HK-2 (cell line): ENCODE data around the gene ZP1.

Experiments used
- DNase-seq: peaks from one replicate; pipeline ENCODE4 v3.0.0-alpha.2; 2018; ENCODE audit not compliant: unreplicated experiment

ZP1 gene

GRCh38 chr11:60875366-60876167 is 8.2 kb downstream of the ZP1 start:
- no peak for DNase-seq

- DNase-seq, result no peak
Observed at GRCh38 chr11:60876168-60876485, 8.8 kb downstream of the ZP1 start.

- DNase-seq, result no peak
Observed at GRCh38 chr11:60878245-60879101, 11.1 kb downstream of the ZP1 start.

GRCh38 chr11:60879104-60879503 is 11.8 kb downstream of the ZP1 start:
- no peak for DNase-seq

GRCh38 chr11:60879971-60880588 is 12.7 kb downstream of the ZP1 start:
- no peak for DNase-seq

GRCh38 chr11:60880643-60881282 is 13.4 kb downstream of the ZP1 start:
- DNase-seq, result no peak

GRCh38 chr11:60887556-60887955 is 20.2 kb downstream of the ZP1 start:
- peak; percentile 13 for DNase-seq

GRCh38 chr11:60889869-60890311 is 22.5 kb downstream of the ZP1 start:
- no peak for DNase-seq

- no peak for DNase-seq
Observed at GRCh38 chr11:60890696-60891095, 23.4 kb downstream of the ZP1 start.

- DNase-seq, result no peak
Observed at GRCh38 chr11:60891103-60891741, 23.9 kb downstream of the ZP1 start.

- DNase-seq, result no peak
Observed at GRCh38 chr11:60895687-60896086, 28.3 kb downstream of the ZP1 start.

- DNase-seq, result no peak
Observed at GRCh38 chr11:60897496-60897895, 30.2 kb downstream of the ZP1 start.

- DNase-seq, result peak; percentile 31
Observed at GRCh38 chr11:60899046-60899936, 31.9 kb downstream of the ZP1 start.

- DNase-seq, result no peak
Observed at GRCh38 chr11:60899977-60900376, 32.6 kb downstream of the ZP1 start.

- DNase-seq, result no peak
Observed at GRCh38 chr11:60900673-60901404, 33.5 kb downstream of the ZP1 start.

- no peak for DNase-seq
Observed at GRCh38 chr11:60902625-60903024, 35.3 kb downstream of the ZP1 start.

GRCh38 chr11:60905047-60905446 is 37.7 kb downstream of the ZP1 start:
- DNase-seq, result no peak

- DNase-seq, result no peak
Observed at GRCh38 chr11:60905551-60906113, 38.3 kb downstream of the ZP1 start.

- peak; percentile 93 for DNase-seq
Observed at GRCh38 chr11:60906132-60906972, 39.0 kb downstream of the ZP1 start, which contains the start of gene PRPF19. Gene PRPF19, minus strand, starts transcription at chr11:60906585. Its CDS starts 203 bp downstream, at chr11:60906382.
